ENCODE data around the gene EEF1AKMT3.

Gene EEF1AKMT3

GRCh38 chr12:57744777-57745484 lies 27.5 kb upstream of the EEF1AKMT3 start, which contains the start of gene TSPAN31:
Gene TSPAN31, plus strand, starts transcription at chr12:57745039. Its CDS starts 116 bp downstream, at chr12:57745155.
- Histone ChIP-seq H3K4me2 (ENCODE audit: low read length) (peak within 1 kb of the TSS; percentile 94), H3K4me1 (ENCODE audit: control insufficient read depth, insufficient read depth, low read length) (peaks cover 10% of the 10 kb centered on the region), H3K9me3 (replicated peaks; ENCODE audit: low read length) (no peaks in the 10 kb centered on the region), H3K4me3 (ENCODE audit: low read length) (peak within 1 kb of the TSS; percentile 87), H3K27me3 (ENCODE audit: control insufficient read depth, insufficient read depth, low read length) (peaks cover 25% of the 10 kb centered on the region), H3K36me3 (ENCODE audit: insufficient read depth, low read length) (peaks cover 32% of the 10 kb centered on the region), H3K9ac (ENCODE audit: low read depth, low read length) (peak within 1 kb of the TSS; percentile 96)

GRCh38 chr12:57745485-57745881 lies 26.9 kb upstream of the EEF1AKMT3 start:
- no peaks in the 10 kb centered on the region for H3K9me3 ChIP-seq (replicated peaks; ENCODE audit: low read length)
- H3K27me3 ChIP-seq (ENCODE audit: control insufficient read depth, insufficient read depth, low read length) = peaks cover 20% of the 10 kb centered on the region
- peaks cover 12% of the 10 kb centered on the region for H3K4me1 ChIP-seq (ENCODE audit: control insufficient read depth, insufficient read depth, low read length)
- H3K36me3 ChIP-seq (ENCODE audit: insufficient read depth, low read length) = peaks cover 36% of the 10 kb centered on the region
- H3K4me3 ChIP-seq (ENCODE audit: low read length) = peak overlapping the region; percentile 87
- H3K9ac ChIP-seq (ENCODE audit: low read depth, low read length) = peak overlapping the region; percentile 96
- peak overlapping the region; percentile 94 for H3K4me2 ChIP-seq (ENCODE audit: low read length)

- peaks cover 18% of the 10 kb centered on the region for H3K4me1 ChIP-seq (ENCODE audit: control insufficient read depth, insufficient read depth, low read length)
- H3K36me3 ChIP-seq (ENCODE audit: insufficient read depth, low read length) = peaks cover 41% of the 10 kb centered on the region
- H3K4me3 ChIP-seq (ENCODE audit: low read length) = peak overlapping the region; percentile 87
- H3K9me3 ChIP-seq (replicated peaks; ENCODE audit: low read length) = no peaks in the 10 kb centered on the region
- no peak overlapping the region for H3K9ac ChIP-seq (ENCODE audit: low read depth, low read length)
- peak overlapping the region; percentile 94 for H3K4me2 ChIP-seq (ENCODE audit: low read length)
- H3K27me3 ChIP-seq (ENCODE audit: control insufficient read depth, insufficient read depth, low read length) = peaks cover 14% of the 10 kb centered on the region
Measured at GRCh38 chr12:57746025-57746424, 26.4 kb upstream of the EEF1AKMT3 start.

- H3K4me2 ChIP-seq (ENCODE audit: low read length) = no peak overlapping the region
- H3K36me3 ChIP-seq (ENCODE audit: insufficient read depth, low read length) = peaks cover 41% of the 10 kb centered on the region
- no peak overlapping the region for H3K9ac ChIP-seq (ENCODE audit: low read depth, low read length)
- no peaks in the 10 kb centered on the region for H3K9me3 ChIP-seq (replicated peaks; ENCODE audit: low read length)
- H3K4me1 ChIP-seq (ENCODE audit: control insufficient read depth, insufficient read depth, low read length) = peaks cover 27% of the 10 kb centered on the region
- no peak overlapping the region for H3K4me3 ChIP-seq (ENCODE audit: low read length)
- peaks cover 11% of the 10 kb centered on the region for H3K27me3 ChIP-seq (ENCODE audit: control insufficient read depth, insufficient read depth, low read length)
Measured at GRCh38 chr12:57749061-57749460, 23.4 kb upstream of the EEF1AKMT3 start.

- Histone ChIP-seq H3K27me3 (ENCODE audit: control insufficient read depth, insufficient read depth, low read length) (peaks cover 20% of the 10 kb centered on the region), H3K4me3 (ENCODE audit: low read length) (peak overlapping the region; percentile 85), H3K9me3 (replicated peaks; ENCODE audit: low read length) (no peaks in the 10 kb centered on the region), H3K4me2 (ENCODE audit: low read length) (peak overlapping the region; percentile 96), H3K4me1 (ENCODE audit: control insufficient read depth, insufficient read depth, low read length) (peaks cover 25% of the 10 kb centered on the region), H3K9ac (ENCODE audit: low read depth, low read length) (peak overlapping the region; percentile 90), H3K36me3 (ENCODE audit: insufficient read depth, low read length) (peaks cover 41% of the 10 kb centered on the region)
Measured at GRCh38 chr12:57750561-57751431, 21.6 kb upstream of the EEF1AKMT3 start.

- H3K36me3 ChIP-seq (ENCODE audit: insufficient read depth, low read length) = peaks cover 36% of the 10 kb centered on the region
- no peaks in the 10 kb centered on the region for H3K9me3 ChIP-seq (replicated peaks; ENCODE audit: low read length)
- peaks cover 26% of the 10 kb centered on the region for H3K27me3 ChIP-seq (ENCODE audit: control insufficient read depth, insufficient read depth, low read length)
- peak overlapping the region; percentile 90 for H3K9ac ChIP-seq (ENCODE audit: low read depth, low read length)
- peak overlapping the region; percentile 96 for H3K4me2 ChIP-seq (ENCODE audit: low read length)
- peaks cover 22% of the 10 kb centered on the region for H3K4me1 ChIP-seq (ENCODE audit: control insufficient read depth, insufficient read depth, low read length)
- peak overlapping the region; percentile 85 for H3K4me3 ChIP-seq (ENCODE audit: low read length)
Measured at GRCh38 chr12:57751432-57751787, 21.0 kb upstream of the EEF1AKMT3 start.

GRCh38 chr12:57751788-57752667 lies 20.4 kb upstream of the EEF1AKMT3 start, which contains the start of gene CDK4:
Gene CDK4, minus strand, starts transcription at chr12:57752310. Its CDS starts 593 bp downstream, at chr12:57751717.
- Histone ChIP-seq H3K9ac (ENCODE audit: low read depth, low read length) (peak within 1 kb of the TSS; percentile 90), H3K9me3 (replicated peaks; ENCODE audit: low read length) (no peaks in the 10 kb centered on the region), H3K4me3 (ENCODE audit: low read length) (peak within 1 kb of the TSS; percentile 85), H3K4me2 (ENCODE audit: low read length) (peak within 1 kb of the TSS; percentile 96), H3K4me1 (ENCODE audit: control insufficient read depth, insufficient read depth, low read length) (peaks cover 22% of the 10 kb centered on the region), H3K27me3 (ENCODE audit: control insufficient read depth, insufficient read depth, low read length) (peaks cover 31% of the 10 kb centered on the region), H3K36me3 (ENCODE audit: insufficient read depth, low read length) (peaks cover 30% of the 10 kb centered on the region)

- Histone ChIP-seq H3K4me1 (ENCODE audit: control insufficient read depth, insufficient read depth, low read length) (peaks cover 22% of the 10 kb centered on the region), H3K4me3 (ENCODE audit: low read length) (peak overlapping the region; percentile 67), H3K9me3 (replicated peaks; ENCODE audit: low read length) (no peaks in the 10 kb centered on the region), H3K27me3 (ENCODE audit: control insufficient read depth, insufficient read depth, low read length) (peaks cover 31% of the 10 kb centered on the region), H3K36me3 (ENCODE audit: insufficient read depth, low read length) (peaks cover 25% of the 10 kb centered on the region), H3K4me2 (ENCODE audit: low read length) (peak overlapping the region; percentile 96), H3K9ac (ENCODE audit: low read depth, low read length) (peak overlapping the region; percentile 45)
Measured at GRCh38 chr12:57752668-57753000, 19.8 kb upstream of the EEF1AKMT3 start.

- no peaks in the 10 kb centered on the region for H3K9me3 ChIP-seq (replicated peaks; ENCODE audit: low read length)
- no peak overlapping the region for H3K4me2 ChIP-seq (ENCODE audit: low read length)
- H3K4me1 ChIP-seq (ENCODE audit: control insufficient read depth, insufficient read depth, low read length) = peaks cover 22% of the 10 kb centered on the region
- H3K27me3 ChIP-seq (ENCODE audit: control insufficient read depth, insufficient read depth, low read length) = peaks cover 31% of the 10 kb centered on the region
- H3K4me3 ChIP-seq (ENCODE audit: low read length) = no peak overlapping the region
- peaks cover 17% of the 10 kb centered on the region for H3K36me3 ChIP-seq (ENCODE audit: insufficient read depth, low read length)
- H3K9ac ChIP-seq (ENCODE audit: low read depth, low read length) = no peak overlapping the region
Measured at GRCh38 chr12:57753756-57754337, 18.6 kb upstream of the EEF1AKMT3 start.

- H3K4me1 ChIP-seq (ENCODE audit: control insufficient read depth, insufficient read depth, low read length) = peaks cover 22% of the 10 kb centered on the region
- no peak within 1 kb of the TSS for H3K9ac ChIP-seq (ENCODE audit: low read depth, low read length)
Measured at GRCh38 chr12:57754411-57755193, 17.8 kb upstream of the EEF1AKMT3 start, which contains the start of gene MARCHF9. Gene MARCHF9, plus strand, starts transcription at chr12:57755103. Its CDS starts 426 bp downstream, at chr12:57755529.

More at GRCh38 chr12:57754411-57755193, 17.8 kb upstream of the EEF1AKMT3 start, which contains the start of gene MARCHF9:
- Histone ChIP-seq H3K36me3 (ENCODE audit: insufficient read depth, low read length) (peaks cover 9% of the 10 kb centered on the region), H3K4me2 (ENCODE audit: low read length) (peak within 1 kb of the TSS; percentile 78), H3K4me3 (ENCODE audit: low read length) (peak within 1 kb of the TSS; percentile 66), H3K27me3 (ENCODE audit: control insufficient read depth, insufficient read depth, low read length) (peaks cover 31% of the 10 kb centered on the region), H3K9me3 (replicated peaks; ENCODE audit: low read length) (no peaks in the 10 kb centered on the region)

Data from skeletal muscle satellite cell (primary cell).